Measurements from ENCODE around the gene ADORA3.
"Not testable (repeated sequence)": the region's sequence is repeated elsewhere in the genome, so short reads cannot be mapped to it uniquely, and the experiment has no call there.

ADORA3 gene

DNA sequence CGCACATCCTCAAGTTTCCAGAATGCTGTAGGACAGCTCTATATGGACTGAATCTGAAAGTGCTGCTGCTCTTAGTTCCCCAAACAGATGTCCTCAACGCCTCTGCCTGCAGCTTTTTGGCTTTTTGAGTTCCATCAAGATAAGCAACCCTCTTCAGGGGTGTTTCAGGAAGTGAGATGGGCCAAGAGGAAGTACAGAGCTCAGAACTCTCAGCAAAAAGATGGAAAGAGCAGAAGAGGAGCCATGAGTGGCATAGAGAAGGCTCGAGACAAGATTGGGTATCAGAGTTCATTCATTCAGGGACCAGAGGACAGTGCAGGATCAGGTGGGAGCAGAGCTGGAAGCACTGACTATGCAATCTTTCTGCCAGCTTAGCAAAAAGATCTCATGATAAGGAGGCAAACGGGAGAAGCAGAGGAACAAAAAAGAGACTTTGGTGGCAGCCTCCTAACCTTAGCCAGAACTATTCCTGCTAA lies at the start of gene ADORA3, which contains the start of gene TMIGD3:
Gene ADORA3 (minus strand): TSS at position 49 of the 476 bp plus-strand sequence. CDS start 279 bp downstream, outside the sequence.
Gene TMIGD3 (minus strand): TSS at position 49 of the 476 bp plus-strand sequence. CDS start 279 bp downstream, outside the sequence.
- no peak for DNase-seq (ENCODE audit: low read depth in 2 of 3, low spot score in 1 of 3)

- no peak for DNase-seq (ENCODE audit: low read depth in 2 of 3, low spot score in 1 of 3)
These were observed 49.8 kb upstream of the ADORA3 start for GRCh38 chr1:111553196-111553595.

- DNase-seq (ENCODE audit: low read depth in 2 of 3, low spot score in 1 of 3), result no peak
These were observed 49.2 kb upstream of the ADORA3 start for GRCh38 chr1:111552587-111552986.

DNA sequence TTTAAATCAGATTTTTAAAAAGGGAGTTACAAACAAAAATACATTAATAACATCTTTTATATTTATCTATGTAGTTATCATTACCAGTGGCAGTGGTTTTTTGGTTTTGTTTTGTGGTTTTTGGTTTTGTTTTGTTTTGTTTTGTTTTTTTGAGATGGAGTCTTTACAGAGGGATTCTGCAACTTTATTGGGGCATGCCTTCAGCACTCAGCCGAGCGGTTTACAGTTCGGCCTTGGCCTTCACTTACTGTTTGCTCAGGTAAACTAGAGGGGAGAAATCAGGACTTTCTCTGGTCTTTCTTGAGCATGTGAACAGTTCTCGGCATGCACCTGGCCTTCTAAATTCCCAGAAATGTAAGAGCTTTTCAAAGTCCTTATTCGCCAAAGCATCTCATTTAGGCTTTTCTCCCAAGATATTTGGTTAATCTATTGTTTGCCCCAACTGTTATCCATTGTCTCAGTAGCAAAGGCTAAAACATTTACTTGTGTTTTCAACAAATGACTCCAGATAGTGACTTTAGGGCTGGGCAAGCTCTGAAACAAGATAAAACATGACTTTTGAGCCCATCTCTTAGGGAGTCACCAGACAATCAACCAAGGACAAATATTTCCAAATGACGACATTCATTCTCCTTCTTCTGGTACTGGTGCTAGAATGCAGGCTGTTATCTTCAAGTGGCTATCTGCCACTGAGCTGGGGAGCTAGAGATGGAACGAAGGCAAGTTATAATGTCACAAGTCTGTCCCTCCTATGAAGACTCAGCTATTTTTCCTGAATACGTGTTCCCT lies 48.4 kb upstream of the ADORA3 start:
- DNase-seq (ENCODE audit: low read depth in 2 of 3, low spot score in 1 of 3), result no peak

DNA sequence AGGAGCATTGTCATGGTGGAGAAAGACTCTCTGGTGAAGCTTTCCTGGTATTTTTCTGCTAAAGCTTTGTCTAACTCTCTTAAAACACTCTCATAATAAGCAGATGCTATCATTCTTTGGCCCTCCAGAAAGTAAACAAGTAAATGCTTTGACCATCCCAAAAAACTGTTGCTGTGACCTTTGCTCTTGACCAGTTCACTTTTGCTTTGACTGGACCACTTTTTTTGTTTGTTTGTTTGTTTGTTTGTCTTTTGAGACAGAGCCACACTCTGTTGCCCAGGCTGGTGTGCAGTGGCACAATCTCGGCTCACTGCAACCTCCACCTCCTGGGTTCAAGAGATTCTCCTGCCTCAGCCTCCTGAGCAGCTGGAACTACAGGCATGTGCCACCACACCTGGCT lies 44.4 kb upstream of the ADORA3 start:
- not testable (repeated sequence) for DNase-seq (ENCODE audit: low read depth in 2 of 3, low spot score in 1 of 3)

DNA sequence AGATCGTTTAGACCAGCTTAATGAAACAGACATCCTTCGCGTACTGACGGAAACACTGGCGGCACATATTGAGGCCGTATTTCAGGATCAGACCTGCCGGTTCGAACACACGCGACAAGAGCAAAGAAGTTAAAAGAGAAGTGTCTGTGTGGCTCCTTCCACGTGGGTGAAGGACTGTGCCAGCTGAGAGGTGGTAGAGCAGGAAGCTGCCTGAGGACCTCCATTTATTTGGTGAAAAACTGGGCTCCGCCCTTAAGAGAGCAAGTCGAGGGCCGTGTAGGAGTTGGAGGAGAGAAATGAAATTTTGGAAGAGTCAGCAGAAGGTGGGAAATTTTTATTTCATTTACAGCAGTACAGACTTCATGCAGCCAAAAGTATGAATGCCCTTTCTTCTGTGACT lies 38.8 kb upstream of the ADORA3 start:
- no peak for DNase-seq (ENCODE audit: low read depth in 2 of 3, low spot score in 1 of 3)

- no peak for DNase-seq (ENCODE audit: low read depth in 2 of 3, low spot score in 1 of 3)
These were observed 38.3 kb upstream of the ADORA3 start for GRCh38 chr1:111541721-111542120.

- no peak for DNase-seq (ENCODE audit: low read depth in 2 of 3, low spot score in 1 of 3)
These were observed 37.5 kb upstream of the ADORA3 start for GRCh38 chr1:111540928-111541327.

- DNase-seq (ENCODE audit: low read depth in 2 of 3, low spot score in 1 of 3), result no peak
These were observed 35.1 kb upstream of the ADORA3 start for GRCh38 chr1:111538343-111539025.

DNA sequence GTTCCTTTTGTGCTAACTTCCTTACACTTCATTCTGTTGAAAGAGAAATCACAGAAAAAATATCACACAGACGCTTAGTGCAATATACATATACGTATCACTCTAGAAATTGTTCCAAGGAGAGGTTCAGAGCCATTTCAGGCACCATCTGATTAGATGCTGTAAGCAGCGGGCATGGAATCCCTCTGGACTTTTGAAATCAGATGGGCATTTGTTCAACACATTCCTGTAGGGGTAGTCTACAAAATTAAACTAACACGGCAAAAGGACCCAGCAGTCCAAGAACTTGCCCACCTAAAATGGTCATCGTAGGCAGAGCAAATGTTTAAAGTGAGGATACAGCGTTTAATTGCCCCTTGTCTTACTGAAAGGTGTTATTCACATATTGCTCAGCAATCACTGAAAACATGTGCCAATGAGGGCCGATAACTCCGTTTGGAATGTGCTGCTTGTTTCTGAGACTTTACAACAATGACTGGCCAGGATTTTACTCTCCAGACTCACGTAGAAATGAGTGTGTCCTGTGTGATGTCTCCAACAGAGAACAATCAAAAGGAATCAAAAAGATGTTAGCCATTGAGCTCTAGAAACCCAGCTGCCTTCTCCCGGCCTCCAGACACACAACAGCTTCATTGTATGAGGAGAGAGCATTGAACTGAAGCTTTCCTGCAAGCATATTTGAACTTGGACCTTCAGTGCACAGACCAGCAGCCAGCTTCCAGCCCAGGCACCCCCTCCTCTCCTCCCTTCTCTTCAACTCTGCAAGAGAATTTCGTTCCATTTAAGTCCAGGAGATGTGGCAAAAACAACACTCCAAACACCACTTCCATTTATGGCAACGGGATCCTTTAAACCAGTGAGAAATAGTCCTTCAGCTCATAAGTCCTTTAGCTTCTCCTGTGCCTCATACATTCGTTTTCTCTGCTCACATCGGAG lies 32.1 kb upstream of the ADORA3 start:
- DNase-seq (ENCODE audit: low read depth in 2 of 3, low spot score in 1 of 3), result no peak

DNA sequence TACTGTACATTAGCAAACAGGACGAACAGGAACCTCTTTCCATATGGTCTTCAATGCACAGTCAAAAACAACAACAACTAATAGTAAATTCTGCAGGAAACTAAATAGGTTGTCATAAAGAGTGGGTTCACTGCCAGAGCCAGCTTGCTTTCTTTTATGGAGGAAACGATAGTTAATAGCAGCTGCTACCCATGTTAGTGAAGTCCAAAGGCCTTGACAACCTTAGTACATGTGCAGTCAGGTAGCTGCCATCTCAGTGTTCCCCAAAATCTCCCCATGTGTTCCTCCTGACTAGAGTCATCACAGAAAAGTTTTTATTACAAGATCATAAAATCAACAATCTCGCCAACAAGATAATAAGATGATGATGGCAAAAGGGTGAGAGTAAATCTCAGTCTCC lies 16.6 kb upstream of the ADORA3 start:
- DNase-seq (ENCODE audit: low read depth in 2 of 3, low spot score in 1 of 3), result no peak

GRCh38 chr1:111517469-111518225 lies 14.2 kb upstream of the ADORA3 start:
- DNase-seq (ENCODE audit: low read depth in 2 of 3, low spot score in 1 of 3), result peak in 1 of 3 donors; percentile 38

GRCh38 chr1:111516005-111516535 lies 12.6 kb upstream of the ADORA3 start:
- DNase-seq (ENCODE audit: low read depth in 2 of 3, low spot score in 1 of 3), result no peak

GRCh38 chr1:111515291-111516004 lies 12.0 kb upstream of the ADORA3 start:
- DNase-seq (ENCODE audit: low read depth in 2 of 3, low spot score in 1 of 3), result no peak

DNA sequence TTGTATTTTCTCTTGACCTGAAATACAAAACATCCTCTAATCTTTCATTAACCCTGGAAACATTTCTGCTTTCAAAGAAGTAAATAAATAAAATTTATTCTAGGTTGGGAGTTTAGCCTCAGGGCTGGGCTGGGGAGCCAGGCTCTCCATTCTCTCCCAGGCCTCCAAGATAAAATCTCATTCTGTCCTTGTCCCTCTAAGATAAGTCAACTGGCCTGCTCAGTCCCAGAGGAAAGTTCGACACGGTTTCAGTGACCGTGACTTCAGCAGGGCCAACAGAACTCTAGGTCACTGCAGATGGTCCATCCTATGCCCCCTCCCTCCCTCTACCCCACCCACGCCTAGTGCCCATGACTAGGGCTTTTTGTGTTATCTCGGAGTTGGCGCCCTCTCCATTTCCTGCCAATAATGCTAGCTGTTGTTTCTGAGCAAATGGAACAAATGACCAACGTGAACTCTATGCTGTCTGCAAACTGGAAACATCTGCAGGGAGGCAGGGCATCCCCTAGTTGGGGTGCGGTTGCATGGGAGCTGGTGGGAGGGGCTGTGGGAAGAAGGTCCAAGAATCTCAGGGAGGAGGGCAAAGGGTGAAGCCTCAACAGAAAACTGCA lies 10.1 kb upstream of the ADORA3 start:
- DNase-seq (ENCODE audit: low read depth in 2 of 3, low spot score in 1 of 3), result no peak

GRCh38 chr1:111512931-111513330 lies 9.5 kb upstream of the ADORA3 start:
- no peak for DNase-seq (ENCODE audit: low read depth in 2 of 3, low spot score in 1 of 3)

- DNase-seq (ENCODE audit: low read depth in 2 of 3, low spot score in 1 of 3), result no peak
These were observed 8.9 kb upstream of the ADORA3 start for GRCh38 chr1:111512132-111512889.

GRCh38 chr1:111511370-111511769 lies 7.9 kb upstream of the ADORA3 start:
- DNase-seq (ENCODE audit: low read depth in 2 of 3, low spot score in 1 of 3), result no peak
